Activated naive CD4-positive, alpha-beta T cell treated with anti-CD3 and anti-CD28 coated beads, Interleukin-2, amount 50 U/mL, for 24 hours (primary cell): Measurements from ENCODE around the gene COL9A3.

Experiments
- H3K27ac Mint-ChIP-seq: one replicate; pipeline ENCODE4 v1.8.0; 2021; ENCODE audit warnings: mild to moderate bottlenecking, mixed read lengths
- H3K27me3 Mint-ChIP-seq: one replicate; pipeline ENCODE4 v1.8.0; 2021; ENCODE audit warnings: mixed read lengths
- H3K36me3 Mint-ChIP-seq: one replicate; pipeline ENCODE4 v1.8.0; 2021; ENCODE audit warnings: mixed read lengths
- H3K4me1 Mint-ChIP-seq: one replicate; pipeline ENCODE4 v1.8.0; 2021; ENCODE audit warnings: mixed read lengths
- H3K4me3 Mint-ChIP-seq: one replicate; pipeline ENCODE4 v1.8.0; 2021; ENCODE audit warnings: mild to moderate bottlenecking, mixed read lengths
- H3K9me3 Mint-ChIP-seq: one replicate; pipeline ENCODE4 v1.8.0; 2021; ENCODE audit warnings: mixed read lengths

COL9A3 gene

DNA sequence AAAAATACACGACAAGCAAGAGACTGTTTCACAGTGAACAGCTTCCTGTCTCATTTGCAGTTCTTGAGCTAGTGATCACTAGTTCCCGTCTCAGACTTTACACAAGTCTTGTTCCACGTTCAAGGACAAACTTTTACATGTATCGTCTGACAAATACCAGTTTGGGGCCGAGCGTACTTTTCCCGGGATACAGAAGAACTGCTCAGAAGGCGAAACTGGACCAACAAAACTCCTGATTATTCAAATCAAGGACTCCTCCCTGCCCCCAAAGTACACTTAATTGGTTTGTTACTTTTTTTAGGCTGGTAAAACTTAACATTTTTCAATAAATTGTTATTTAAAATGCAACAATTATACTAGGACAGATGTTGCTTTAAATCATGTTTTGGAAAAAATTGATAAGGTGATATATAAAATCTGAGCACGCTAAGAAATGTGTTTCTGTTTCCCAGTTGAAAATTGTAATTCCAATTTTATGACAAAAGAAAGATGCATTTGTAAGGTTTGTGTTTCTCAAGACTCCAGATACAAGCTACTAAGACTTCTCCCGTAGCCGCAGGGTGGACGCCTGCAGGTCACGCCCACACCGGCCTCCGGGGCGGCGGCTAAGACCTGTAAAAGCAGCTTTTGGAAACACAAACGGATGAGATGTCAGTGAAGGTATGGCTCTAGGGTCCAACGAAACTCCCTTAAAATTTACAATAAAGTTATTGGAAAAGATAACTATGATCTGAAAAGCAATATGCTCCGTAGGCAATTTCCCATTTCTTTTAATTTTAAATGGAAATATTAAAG lies 61.6 kb downstream of the COL9A3 start:
- no peaks in the 10 kb centered on the region for H3K27me3 Mint-ChIP-seq
- H3K36me3 Mint-ChIP-seq, result peaks cover 5% of the 10 kb centered on the region
- H3K4me1 Mint-ChIP-seq, result peaks cover 22% of the 10 kb centered on the region
- H3K27ac Mint-ChIP-seq, result no peak overlapping the region
- no peaks in the 10 kb centered on the region for H3K9me3 Mint-ChIP-seq
- no peak overlapping the region for H3K4me3 Mint-ChIP-seq

- Mint-ChIP-seq H3K36me3 (peaks cover 5% of the 10 kb centered on the region), H3K27ac (no peak overlapping the region), H3K4me3 (no peak overlapping the region), H3K9me3 (no peaks in the 10 kb centered on the region), H3K27me3 (no peaks in the 10 kb centered on the region), H3K4me1 (peaks cover 13% of the 10 kb centered on the region)
Observed at GRCh38 chr20:62879275-62880146, 62.7 kb downstream of the COL9A3 start.

DNA sequence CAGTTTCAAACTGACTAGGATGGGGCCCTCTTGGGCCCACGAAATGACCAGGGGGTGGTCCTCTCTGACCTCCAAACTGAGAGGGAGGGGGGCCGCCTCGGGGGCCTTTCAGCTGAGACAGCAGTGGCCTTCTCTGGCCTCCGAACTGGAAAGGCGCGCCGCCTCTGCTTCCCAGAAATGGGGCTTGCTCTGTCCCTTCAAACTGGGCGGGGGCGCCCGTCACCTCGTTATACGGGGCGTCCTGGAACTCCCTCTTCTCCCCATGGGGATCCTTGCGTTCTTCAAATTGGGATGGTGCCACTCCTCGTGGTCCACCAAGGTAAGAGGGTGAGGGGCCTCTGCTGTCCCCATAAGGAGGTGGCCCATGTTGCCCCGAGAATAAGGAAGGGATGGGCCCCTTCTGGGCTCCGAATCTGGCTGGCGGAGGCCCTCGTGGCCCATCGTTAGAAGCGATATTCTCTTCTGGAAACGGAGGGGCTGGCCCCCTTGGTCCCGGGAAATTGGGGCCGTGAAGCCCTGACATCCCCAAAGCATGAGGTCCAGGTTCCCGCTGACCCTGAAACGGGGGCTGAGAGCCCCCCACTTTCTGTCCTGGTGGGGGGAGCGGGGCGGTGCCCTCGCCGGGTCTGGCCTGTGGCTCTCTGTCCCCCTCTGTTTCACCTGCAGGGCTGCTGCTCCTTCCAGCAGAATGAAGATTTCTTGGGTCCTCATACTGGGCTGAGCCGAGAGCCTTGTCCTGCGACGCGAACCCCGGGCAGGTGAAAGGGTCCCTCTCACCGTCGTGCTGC lies 63.5 kb downstream of the COL9A3 start:
- Mint-ChIP-seq H3K27me3 (no peaks in the 10 kb centered on the region), H3K4me1 (peaks cover 8% of the 10 kb centered on the region), H3K36me3 (peaks cover 5% of the 10 kb centered on the region), H3K27ac (no peak overlapping the region), H3K4me3 (no peak overlapping the region), H3K9me3 (no peaks in the 10 kb centered on the region)

DNA sequence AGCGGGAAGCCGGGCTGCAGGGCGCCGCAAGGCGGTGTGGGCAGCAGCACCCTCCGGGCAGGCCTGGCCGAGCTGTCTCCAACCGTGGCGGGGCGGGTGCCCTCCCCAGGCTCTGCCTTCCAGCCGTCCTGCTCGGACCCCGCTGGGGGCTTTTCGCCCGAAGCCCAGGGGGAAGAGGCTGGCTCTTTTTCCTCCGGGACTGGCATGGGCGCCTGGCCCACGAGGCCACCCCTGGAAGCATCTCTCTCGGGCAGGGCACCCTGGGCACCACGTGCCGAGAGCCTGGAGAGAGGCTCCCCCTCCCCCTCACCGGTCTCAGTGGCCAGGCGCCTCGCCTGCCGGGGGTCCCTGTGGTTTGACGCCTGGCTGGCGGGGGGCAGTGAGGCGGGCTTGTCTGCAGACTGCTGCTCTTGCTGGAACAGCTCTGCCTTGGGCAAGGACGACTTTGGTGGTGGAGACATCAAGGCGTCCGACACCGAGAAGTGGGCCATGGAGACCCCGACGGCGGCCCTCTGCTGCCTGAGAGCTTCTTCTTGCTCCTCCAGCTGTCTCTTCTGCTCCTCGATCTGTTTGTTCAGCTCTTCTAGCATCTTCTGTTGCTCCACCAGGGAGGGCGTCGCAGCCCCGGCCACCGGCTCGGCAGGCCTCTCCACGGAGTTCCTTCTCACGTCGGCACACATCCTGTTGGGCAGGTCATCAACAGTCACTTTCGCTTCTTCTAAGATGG lies 64.2 kb downstream of the COL9A3 start:
- Mint-ChIP-seq H3K27me3 (no peaks in the 10 kb centered on the region), H3K4me3 (no peak overlapping the region), H3K4me1 (peaks cover under 1% of the 10 kb centered on the region), H3K9me3 (no peaks in the 10 kb centered on the region), H3K27ac (no peak overlapping the region), H3K36me3 (peaks cover 5% of the 10 kb centered on the region)

DNA sequence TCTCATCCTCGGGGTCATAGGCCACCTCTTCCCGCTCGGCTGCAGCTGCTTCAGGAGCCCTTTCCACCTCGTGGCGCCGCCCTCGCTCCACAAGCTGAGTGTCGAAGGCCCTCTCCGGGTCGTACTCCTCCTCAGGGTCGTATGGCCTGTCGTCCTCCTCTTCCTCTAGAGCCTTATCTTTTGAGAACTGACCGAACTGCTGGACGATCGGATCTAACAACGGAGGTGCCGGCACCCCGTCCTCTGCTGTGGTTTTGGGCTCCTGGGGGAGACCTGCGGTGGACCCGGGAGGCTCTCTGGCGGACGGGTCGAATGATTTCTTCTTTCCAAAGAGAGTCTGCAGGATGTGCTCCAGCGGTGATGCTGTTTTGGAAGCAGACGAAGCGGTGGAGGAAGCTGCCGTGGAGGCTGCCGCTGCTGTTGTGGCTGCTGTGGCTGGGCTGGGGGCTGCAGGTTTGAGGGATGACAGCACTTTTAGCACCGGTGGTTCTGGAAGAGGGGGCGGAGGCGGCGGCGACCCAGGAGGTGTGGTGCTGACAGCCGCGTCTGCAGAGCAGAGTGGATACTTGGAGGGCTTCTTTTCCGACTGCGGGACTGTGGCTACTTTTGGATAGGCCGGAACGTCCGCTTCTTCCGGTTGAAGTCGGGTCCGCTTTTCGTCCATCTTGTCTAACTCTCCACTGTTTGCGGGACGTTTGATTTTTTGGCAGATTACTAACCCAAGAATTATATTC lies 65.0 kb downstream of the COL9A3 start:
- Mint-ChIP-seq H3K9me3 (no peaks in the 10 kb centered on the region), H3K27me3 (no peaks in the 10 kb centered on the region), H3K4me3 (no peak overlapping the region), H3K27ac (peak overlapping the region; percentile 62), H3K4me1 (peaks cover 4% of the 10 kb centered on the region), H3K36me3 (peaks cover 6% of the 10 kb centered on the region)

DNA sequence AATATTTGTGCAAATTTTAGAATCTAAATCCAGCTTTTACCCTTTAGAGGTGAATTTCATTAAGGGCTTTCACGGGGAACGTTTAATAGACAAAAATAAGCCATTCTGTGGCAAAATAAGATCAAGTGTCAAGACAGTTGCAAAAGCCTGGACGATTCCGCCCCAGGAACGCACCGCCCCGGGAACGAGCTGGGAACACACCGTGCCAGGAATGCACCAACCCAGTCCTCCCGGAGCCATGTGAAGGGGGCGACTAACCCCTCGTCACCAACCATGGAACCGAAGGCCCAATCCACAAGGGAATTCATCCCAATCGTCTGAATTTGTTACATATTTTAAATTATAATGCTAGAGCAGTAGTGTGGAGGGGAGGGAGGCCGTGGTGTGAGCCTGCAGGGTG lies 65.6 kb downstream of the COL9A3 start:
- Mint-ChIP-seq H3K4me1 (peaks cover 10% of the 10 kb centered on the region), H3K27me3 (no peaks in the 10 kb centered on the region), H3K9me3 (no peaks in the 10 kb centered on the region), H3K27ac (no peak overlapping the region), H3K4me3 (no peak overlapping the region), H3K36me3 (peaks cover 6% of the 10 kb centered on the region)

- Mint-ChIP-seq H3K27me3 (no peaks in the 10 kb centered on the region), H3K4me1 (peaks cover 13% of the 10 kb centered on the region), H3K27ac (no peak overlapping the region), H3K36me3 (peaks cover 8% of the 10 kb centered on the region), H3K9me3 (no peaks in the 10 kb centered on the region), H3K4me3 (no peak overlapping the region)
Observed at GRCh38 chr20:62884556-62884955, 67.7 kb downstream of the COL9A3 start.

GRCh38 chr20:62885046-62885895 lies 68.4 kb downstream of the COL9A3 start:
- peaks cover 20% of the 10 kb centered on the region for H3K4me1 Mint-ChIP-seq
- H3K9me3 Mint-ChIP-seq, result no peaks in the 10 kb centered on the region
- no peaks in the 10 kb centered on the region for H3K27me3 Mint-ChIP-seq
- H3K36me3 Mint-ChIP-seq, result peaks cover 8% of the 10 kb centered on the region
- no peak overlapping the region for H3K4me3 Mint-ChIP-seq
- H3K27ac Mint-ChIP-seq, result no peak overlapping the region

GRCh38 chr20:62885896-62886708 lies 69.3 kb downstream of the COL9A3 start:
- Mint-ChIP-seq H3K4me1 (peaks cover 28% of the 10 kb centered on the region), H3K4me3 (no peak overlapping the region), H3K9me3 (no peaks in the 10 kb centered on the region), H3K27me3 (no peaks in the 10 kb centered on the region), H3K36me3 (peaks cover 11% of the 10 kb centered on the region), H3K27ac (peak overlapping the region; percentile 65)

- Mint-ChIP-seq H3K36me3 (peaks cover 11% of the 10 kb centered on the region), H3K4me3 (no peak overlapping the region), H3K27me3 (no peaks in the 10 kb centered on the region)
Observed at GRCh38 chr20:62886709-62887058, 69.8 kb downstream of the COL9A3 start.

DNA sequence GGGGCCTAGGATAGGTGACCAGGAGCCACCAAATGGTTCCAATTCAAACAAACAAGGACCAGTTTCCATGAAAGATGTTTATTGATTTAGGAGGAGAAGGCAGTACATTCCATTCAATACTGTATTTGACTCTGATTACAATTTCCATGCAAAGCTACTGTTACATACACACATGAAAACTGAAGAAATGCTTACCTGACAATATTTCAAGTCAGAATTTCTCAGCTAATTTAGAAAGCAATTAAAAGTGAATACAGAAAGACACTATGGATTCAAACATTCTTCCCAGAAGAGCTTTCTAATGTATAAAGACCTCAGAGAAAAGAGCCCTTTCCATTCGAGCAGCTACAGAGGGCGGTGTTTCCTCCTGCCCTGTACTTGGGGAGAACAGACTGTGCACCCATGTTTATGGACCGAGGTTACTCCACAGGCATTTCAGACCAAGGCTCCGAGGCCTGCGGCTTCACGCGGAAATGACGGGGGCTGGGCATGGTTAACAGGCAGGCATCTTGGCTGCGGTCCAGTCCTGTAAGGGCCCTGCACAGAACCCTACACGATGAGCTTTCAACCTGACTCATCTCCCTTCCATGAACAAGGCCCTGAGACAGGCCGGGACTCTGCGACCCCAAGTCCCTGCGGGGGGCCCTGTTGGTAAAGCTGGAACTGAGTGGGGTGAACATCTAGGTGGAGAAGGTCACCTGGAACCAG lies 70.5 kb downstream of the COL9A3 start:
- no peak overlapping the region for H3K4me3 Mint-ChIP-seq
- H3K36me3 Mint-ChIP-seq, result peaks cover 10% of the 10 kb centered on the region
- no peaks in the 10 kb centered on the region for H3K27me3 Mint-ChIP-seq

More at GRCh38 chr20:62886709-62887058, 69.8 kb downstream of the COL9A3 start:
- peaks cover 34% of the 10 kb centered on the region for H3K4me1 Mint-ChIP-seq
- H3K9me3 Mint-ChIP-seq, result no peaks in the 10 kb centered on the region
- peak overlapping the region; percentile 65 for H3K27ac Mint-ChIP-seq

GRCh38 chr20:62887860-62888239 lies 71.0 kb downstream of the COL9A3 start:
- H3K9me3 Mint-ChIP-seq, result no peaks in the 10 kb centered on the region
- H3K36me3 Mint-ChIP-seq, result peaks cover 14% of the 10 kb centered on the region
- H3K27ac Mint-ChIP-seq, result no peak overlapping the region
- peaks cover 46% of the 10 kb centered on the region for H3K4me1 Mint-ChIP-seq
- H3K4me3 Mint-ChIP-seq, result no peak overlapping the region
- no peaks in the 10 kb centered on the region for H3K27me3 Mint-ChIP-seq

More for the DNA sequence above, 70.5 kb downstream of the COL9A3 start:
- H3K27ac Mint-ChIP-seq, result no peak overlapping the region
- H3K9me3 Mint-ChIP-seq, result no peaks in the 10 kb centered on the region
- peaks cover 40% of the 10 kb centered on the region for H3K4me1 Mint-ChIP-seq

- Mint-ChIP-seq H3K27me3 (no peaks in the 10 kb centered on the region), H3K4me3 (no peak overlapping the region), H3K27ac (no peak overlapping the region), H3K36me3 (peaks cover 16% of the 10 kb centered on the region), H3K4me1 (peaks cover 51% of the 10 kb centered on the region), H3K9me3 (no peaks in the 10 kb centered on the region)
Observed at GRCh38 chr20:62888406-62888805, 71.6 kb downstream of the COL9A3 start.
